GM19438 (cell line): ENCODE results near the gene DAPK1.

Experiments used
- ATAC-seq: cut with Tn5 transposase; IDR thresholded peaks from one replicate; pipeline ENCODE4 v1.9.1; 2021; ENCODE audit warnings: low read depth; ENCODE audit not compliant: unreplicated experiment

DAPK1 gene

DNA sequence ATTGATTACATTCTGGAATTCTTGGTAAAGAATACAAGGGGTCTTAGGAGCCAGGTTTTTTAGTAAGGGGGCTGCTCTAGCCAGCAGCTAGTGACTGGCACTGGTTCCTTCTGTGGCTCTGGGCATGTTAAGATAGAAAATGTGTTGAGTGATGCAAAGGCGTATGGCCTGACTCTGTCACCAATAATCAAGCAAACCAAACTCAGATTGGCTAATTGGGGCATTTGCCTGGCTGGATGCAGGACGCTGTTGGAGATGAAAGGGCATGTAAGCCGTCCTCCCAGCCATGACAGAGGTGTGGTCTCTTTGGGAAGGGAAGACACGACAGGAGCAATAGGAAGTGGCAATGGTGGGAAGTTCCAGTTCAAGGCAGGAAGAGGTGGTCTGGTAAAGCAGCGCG lies 140.6 kb downstream of the DAPK1 start:
- no peak for ATAC-seq

- ATAC-seq = no peak
Observed at GRCh38 chr9:87639949-87640348, 142.3 kb downstream of the DAPK1 start.

DNA sequence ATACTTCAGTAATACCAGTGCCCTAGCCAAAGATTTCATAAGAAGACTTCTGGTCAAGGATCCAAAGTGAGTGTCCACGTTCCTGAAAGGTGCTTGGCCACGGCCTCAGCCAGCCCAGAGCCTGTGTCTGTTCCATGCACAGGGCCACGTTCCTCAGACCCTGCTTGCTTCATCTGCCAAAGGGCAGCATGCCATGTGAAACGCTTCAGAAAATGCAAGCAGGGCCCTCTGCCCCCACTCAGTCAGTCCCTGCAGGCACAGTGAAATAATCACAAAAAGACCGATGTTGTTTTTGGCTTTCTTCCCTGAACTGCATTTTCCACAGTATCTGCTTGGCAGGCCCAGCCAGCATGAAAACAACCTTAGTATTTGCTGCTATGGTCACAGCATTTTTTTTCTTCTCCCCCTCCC lies 142.7 kb downstream of the DAPK1 start:
- ATAC-seq = no peak

- no peak for ATAC-seq
Observed at GRCh38 chr9:87641067-87641466, 143.4 kb downstream of the DAPK1 start.

GRCh38 chr9:87642330-87643106 lies 144.9 kb downstream of the DAPK1 start:
- no peak for ATAC-seq

DNA sequence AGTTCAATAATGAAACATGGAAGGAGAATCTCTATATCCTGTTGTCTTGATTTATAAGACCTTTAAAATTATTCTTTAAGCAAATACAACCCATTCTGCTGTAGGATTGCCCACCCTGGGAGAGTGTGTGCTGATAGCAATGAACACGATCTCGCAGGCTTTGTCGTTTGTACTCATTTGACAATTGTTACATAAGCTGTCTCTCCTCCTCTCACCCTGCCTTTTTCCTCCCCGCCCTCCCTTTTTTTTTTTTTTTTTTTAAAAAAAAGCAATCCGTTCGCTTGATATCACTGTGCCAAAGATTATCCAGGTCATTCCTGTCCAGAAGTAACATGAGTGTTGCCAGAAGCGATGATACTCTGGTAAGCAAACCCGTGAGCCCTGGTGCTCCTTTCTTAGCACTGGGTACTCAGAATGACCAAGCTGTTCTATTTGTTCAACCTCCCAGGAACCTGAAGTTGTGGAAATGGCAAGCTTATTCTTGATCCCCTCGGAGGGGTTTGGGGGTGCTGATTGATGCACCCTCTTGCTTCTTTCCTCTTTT lies 145.5 kb downstream of the DAPK1 start:
- ATAC-seq = no peak

- no peak for ATAC-seq
Observed at GRCh38 chr9:87643778-87644570, 146.3 kb downstream of the DAPK1 start.

GRCh38 chr9:87644659-87645058 lies 147.0 kb downstream of the DAPK1 start:
- ATAC-seq = no peak

- ATAC-seq = no peak
Observed at GRCh38 chr9:87646546-87646945, 148.9 kb downstream of the DAPK1 start.

- no peak for ATAC-seq
Observed at GRCh38 chr9:87647114-87647513, 149.4 kb downstream of the DAPK1 start.

DNA sequence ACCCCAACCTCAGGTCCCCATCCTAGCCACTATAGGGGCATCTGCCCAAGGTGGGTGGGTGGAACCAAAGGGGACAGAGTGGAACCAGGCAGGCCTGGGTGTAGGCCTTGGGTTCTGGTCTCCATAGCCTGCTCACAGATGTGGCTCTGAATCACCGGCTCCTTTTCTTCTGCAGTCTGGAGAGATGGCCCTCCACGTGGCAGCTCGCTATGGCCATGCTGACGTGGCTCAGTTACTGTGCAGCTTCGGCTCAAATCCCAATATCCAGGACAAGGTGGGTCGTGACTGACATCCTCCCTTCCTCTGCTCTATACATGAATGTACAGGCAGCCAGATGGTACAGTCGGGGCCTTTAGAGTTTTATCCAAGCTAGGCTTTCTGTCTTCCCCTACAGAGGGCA lies 150.9 kb downstream of the DAPK1 start:
- no peak for ATAC-seq

- ATAC-seq = no peak
Observed at GRCh38 chr9:87650611-87651295, 153.1 kb downstream of the DAPK1 start.

- no peak for ATAC-seq
Observed at GRCh38 chr9:87651431-87651830, 153.8 kb downstream of the DAPK1 start.

DNA sequence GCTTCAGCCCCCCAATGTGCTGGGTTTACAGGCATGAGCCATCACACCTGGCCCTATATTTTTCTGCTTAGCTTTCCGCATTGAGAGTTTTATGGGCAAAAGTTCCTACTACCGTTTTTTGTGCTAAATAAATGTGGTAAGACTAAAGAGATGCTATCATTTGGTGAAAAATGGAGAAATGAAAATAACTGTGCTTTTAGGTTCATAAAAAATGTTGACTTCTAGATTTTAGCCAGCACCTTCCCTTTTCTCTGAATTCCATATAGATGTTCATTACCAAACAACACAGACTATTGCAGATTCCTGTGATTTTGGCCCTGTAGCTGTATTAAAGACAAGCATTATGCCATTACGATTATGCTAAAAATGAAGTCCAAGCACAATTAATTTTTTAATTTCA lies 156.3 kb downstream of the DAPK1 start:
- no peak for ATAC-seq

GRCh38 chr9:87655731-87656130 lies 158.1 kb downstream of the DAPK1 start:
- no peak for ATAC-seq

DNA sequence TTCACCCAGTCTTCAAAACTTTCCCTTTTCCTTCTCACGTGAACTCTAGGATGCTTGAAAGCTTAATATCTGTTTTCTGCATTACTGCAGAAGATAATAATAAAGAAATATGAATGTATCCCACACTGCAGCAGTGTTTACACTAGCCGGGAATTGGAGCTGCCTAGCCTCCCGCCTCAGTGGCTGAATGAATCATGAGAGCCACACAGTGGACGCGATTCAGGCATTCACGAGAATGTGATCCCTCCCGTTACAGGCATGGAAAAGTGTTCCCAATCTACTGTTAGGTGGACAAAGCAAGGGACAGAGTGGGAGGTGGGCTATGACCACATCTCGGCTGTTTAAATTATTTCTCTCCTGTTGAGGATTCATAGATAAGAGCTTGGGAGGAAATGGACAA lies 158.8 kb downstream of the DAPK1 start:
- no peak for ATAC-seq

- ATAC-seq = no peak
Observed at GRCh38 chr9:87657190-87657589, 159.5 kb downstream of the DAPK1 start.

DNA sequence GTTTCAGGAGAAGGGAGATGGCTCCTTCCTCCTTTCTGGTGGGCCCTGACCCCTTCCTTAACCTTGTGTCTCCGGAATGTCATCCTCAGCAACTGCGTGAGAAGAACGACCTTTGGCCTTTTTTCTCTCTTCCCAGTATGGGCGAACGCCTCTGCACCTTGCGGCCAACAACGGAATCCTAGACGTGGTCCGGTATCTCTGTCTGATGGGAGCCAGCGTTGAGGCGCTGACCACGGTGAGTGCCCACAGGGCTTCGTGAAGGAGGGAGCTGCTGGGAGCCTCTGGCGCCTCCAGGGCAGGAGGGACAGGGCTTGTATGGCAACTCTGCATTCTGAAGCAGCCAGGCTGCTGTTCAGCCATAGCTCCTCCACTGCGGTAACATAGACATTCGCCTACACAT lies 160.2 kb downstream of the DAPK1 start:
- no peak for ATAC-seq

DNA sequence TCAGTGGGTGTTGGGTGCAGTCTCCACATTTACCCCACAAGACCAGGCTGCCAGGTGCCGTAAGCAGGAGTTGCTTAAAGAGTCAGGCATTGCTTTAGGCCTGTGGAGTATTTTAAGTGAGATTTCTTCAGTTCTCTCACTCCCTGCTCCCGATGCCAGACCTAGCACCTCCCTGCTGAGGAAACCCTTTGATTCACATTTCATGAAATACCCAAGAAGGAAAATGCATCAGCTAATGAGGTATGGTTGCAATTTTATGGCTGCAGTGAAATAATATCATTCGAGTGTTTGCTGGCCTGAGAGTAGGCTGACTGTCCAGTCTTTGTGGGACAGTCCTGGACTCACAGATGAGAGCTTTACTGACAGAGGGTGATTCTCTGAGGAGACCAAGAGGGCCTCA lies 160.8 kb downstream of the DAPK1 start:
- ATAC-seq = no peak

DNA sequence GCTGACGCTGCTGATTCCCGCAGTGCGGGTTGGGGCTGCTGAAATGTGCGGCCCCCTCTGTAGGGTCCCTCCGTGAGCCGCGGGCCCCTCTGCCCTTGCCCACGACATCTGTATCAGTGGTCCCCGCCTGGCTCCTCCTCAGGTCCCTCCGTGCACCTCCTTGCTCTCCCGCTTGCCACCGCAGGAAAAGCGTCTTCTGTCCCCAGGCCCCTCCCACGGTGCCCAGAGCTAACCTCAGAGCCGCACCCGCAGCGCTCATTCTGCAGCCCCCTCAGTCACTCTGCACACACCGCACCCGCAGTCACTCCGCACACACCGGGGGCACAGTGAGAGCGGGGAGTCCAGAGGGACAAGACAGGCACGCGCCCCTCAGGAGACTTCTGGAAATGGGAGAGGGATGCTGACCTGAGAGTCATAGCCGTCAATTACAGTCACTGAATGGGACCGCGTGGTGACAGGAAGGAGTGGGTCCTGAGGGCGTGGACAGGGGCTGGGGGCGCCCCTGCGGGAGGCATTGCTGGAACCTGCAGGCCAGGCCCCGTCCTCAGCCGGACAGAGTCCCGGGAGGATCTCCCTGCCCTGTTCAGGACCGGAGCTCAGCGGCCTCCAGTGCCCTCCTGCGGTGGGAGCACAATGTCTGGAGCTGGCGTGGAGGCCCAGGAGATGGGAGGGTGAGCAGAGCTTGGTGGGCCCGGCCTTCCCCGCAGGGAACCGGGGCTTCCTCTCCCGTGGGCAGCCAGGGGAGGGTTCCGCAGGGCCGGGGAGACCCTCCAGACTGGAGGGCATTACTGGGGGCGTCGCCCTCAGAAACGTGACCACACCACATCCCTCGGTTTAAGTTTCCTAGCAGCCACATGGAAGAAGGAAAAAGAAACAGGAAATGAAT lies 162.1 kb downstream of the DAPK1 start:
- no peak for ATAC-seq
